HepG2 (cell line): Measurements from ENCODE around the gene TNFSF12. TPM values are rescaled to one million over a fixed set of nuclear protein-coding genes. Genes with fewer than 3 reads are reported as not detected.

Source experiments
- EEA1 ChIP-seq: sonication (generic); formaldehyde crosslinking; IDR thresholded peaks from 2 replicates; pipeline ENCODE4 v1.5.1; 2020; ENCODE audit warnings: mild to moderate bottlenecking, missing genetic modification reagents, borderline replicate concordance
- ETV6 ChIP-seq: sonication (generic); formaldehyde crosslinking; conservative IDR thresholded peaks from 2 replicates; pipeline ENCODE4 v1.4.0; 2020; ENCODE audit warnings: missing genetic modification reagents
- FOSL2 ChIP-seq: sonication (generic); formaldehyde crosslinking; IDR thresholded peaks from 2 replicates; pipeline ENCODE4 v1.4.0; 2020; ENCODE audit warnings: missing genetic modification reagents
- GTF2F1 ChIP-seq: fragments of 150-350 bp; IDR thresholded peaks from 2 replicates; pipeline ENCODE4 v1.6.1; 2014; ENCODE audit warnings: low read length
- HNF4G ChIP-seq, 2 experiments: sonication (generic) in 1 of 2; formaldehyde crosslinking in 1 of 2; IDR thresholded peaks; 2 replicates each; pipeline versions ENCODE4 v1.4.0 to v1.6.1; 2011 to 2020; ENCODE audit warnings: borderline replicate concordance in 2 of 2, low read depth in 2 of 2, mild to moderate bottlenecking in 2 of 2, low read length in 1 of 2, missing genetic modification reagents in 1 of 2, moderate library complexity in 1 of 2
- HOXA7 ChIP-seq: sonication (generic); formaldehyde crosslinking; IDR thresholded peaks from 2 replicates; pipeline ENCODE4 v1.8.1; 2022; ENCODE audit warnings: mild to moderate bottlenecking, missing genetic modification reagents, moderate library complexity
- KDM4B ChIP-seq: sonication (generic); formaldehyde crosslinking; IDR thresholded peaks from 2 replicates; pipeline ENCODE4 v1.4.0; 2020; ENCODE audit warnings: missing genetic modification reagents
- KLF11 ChIP-seq: IDR thresholded peaks from 2 replicates; pipeline ENCODE4 v1.6.1; 2016; ENCODE audit warnings: missing compliant biosample characterization
- MNT ChIP-seq: fragments of 450-650 bp; IDR thresholded peaks from 2 replicates; pipeline ENCODE4 v1.6.1; 2016
- MTA3 ChIP-seq: sonication (generic); formaldehyde crosslinking; IDR thresholded peaks from 2 replicates; pipeline ENCODE4 v1.4.0; 2020; ENCODE audit warnings: missing genetic modification reagents
- NAIF1 ChIP-seq: sonication (generic); formaldehyde crosslinking; IDR thresholded peaks from 2 replicates; pipeline ENCODE4 v1.5.0; 2020; ENCODE audit warnings: mild to moderate bottlenecking, missing genetic modification reagents, borderline replicate concordance
- NFATC3 ChIP-seq: sonication (generic); formaldehyde crosslinking; IDR thresholded peaks from 2 replicates; pipeline ENCODE4 v1.5.1; 2020; ENCODE audit warnings: mild to moderate bottlenecking, missing genetic modification reagents
- PAX8 ChIP-seq: sonication (generic); formaldehyde crosslinking; IDR thresholded peaks from 2 replicates; pipeline ENCODE4 v1.8.0; 2022; ENCODE audit warnings: mild to moderate bottlenecking, missing genetic modification reagents, borderline replicate concordance
- PHF20 ChIP-seq: sonication (generic); formaldehyde crosslinking; IDR thresholded peaks from 2 replicates; pipeline ENCODE4 v1.5.0; 2020; ENCODE audit warnings: mild to moderate bottlenecking, missing genetic modification reagents
- PLSCR1 ChIP-seq: sonication (generic); formaldehyde crosslinking; IDR thresholded peaks from 2 replicates; pipeline ENCODE4 v1.5.0; 2020; ENCODE audit warnings: missing genetic modification reagents, mild to moderate bottlenecking, borderline replicate concordance
- SMAD1 ChIP-seq: sonication (generic); formaldehyde crosslinking; IDR thresholded peaks from 2 replicates; pipeline ENCODE4 v1.4.0; 2020; ENCODE audit warnings: missing genetic modification reagents, low read depth, mild to moderate bottlenecking, borderline replicate concordance
- SNAPC2 ChIP-seq: sonication (generic); formaldehyde crosslinking; IDR thresholded peaks from 2 replicates; pipeline ENCODE4 v1.8.1; 2022; ENCODE audit warnings: mild to moderate bottlenecking, missing genetic modification reagents
- STAT6 ChIP-seq: sonication (generic); formaldehyde crosslinking; IDR thresholded peaks from 2 replicates; pipeline ENCODE4 v1.4.0; 2020; ENCODE audit warnings: missing genetic modification reagents, mild to moderate bottlenecking, borderline replicate concordance
- THYN1 ChIP-seq: sonication (generic); formaldehyde crosslinking; IDR thresholded peaks from 2 replicates; pipeline ENCODE4 v1.8.1; 2023; ENCODE audit warnings: low read depth, mild to moderate bottlenecking, moderate library complexity, missing genetic modification reagents, borderline replicate concordance
- TRIM24 ChIP-seq: sonication (generic); formaldehyde crosslinking; IDR thresholded peaks from 2 replicates; pipeline ENCODE4 v1.8.0; 2022; ENCODE audit warnings: mild to moderate bottlenecking, missing genetic modification reagents
- ZNF33A ChIP-seq: sonication (generic); formaldehyde crosslinking; IDR thresholded peaks from 2 replicates; pipeline ENCODE4 v1.5.1; 2020; ENCODE audit warnings: missing genetic modification reagents, mild to moderate bottlenecking, moderate library complexity, borderline replicate concordance
- ZNF530 ChIP-seq: sonication (generic); formaldehyde crosslinking; IDR thresholded peaks from 2 replicates; pipeline ENCODE4 v1.5.0; 2020; ENCODE audit warnings: low read depth, mild to moderate bottlenecking, missing genetic modification reagents
- ZNF746 ChIP-seq: sonication (generic); formaldehyde crosslinking; IDR thresholded peaks from 2 replicates; pipeline ENCODE4 v1.8.0; 2022; ENCODE audit warnings: mild to moderate bottlenecking, missing genetic modification reagents
- ZNF782 ChIP-seq: sonication (generic); formaldehyde crosslinking; IDR thresholded peaks from 2 replicates; pipeline ENCODE4 v1.4.0; 2020; ENCODE audit warnings: missing genetic modification reagents, mild to moderate bottlenecking, borderline replicate concordance
- ZNF83 ChIP-seq: sonication (generic); formaldehyde crosslinking; IDR thresholded peaks from 2 replicates; pipeline ENCODE4 v1.4.0; 2020; ENCODE audit warnings: missing genetic modification reagents, mild to moderate bottlenecking, borderline replicate concordance
- ZSCAN22 ChIP-seq: sonication (generic); formaldehyde crosslinking; IDR thresholded peaks from 2 replicates; pipeline ENCODE4 v1.4.0; 2020; ENCODE audit warnings: mild to moderate bottlenecking, missing genetic modification reagents
- polyA plus RNA-seq, 8 experiments: library from polyadenylated mRNA; depleted of rRNA in 3 of 8; stranded (reverse) in 7 of 8; unstranded in 1 of 8; fragments of >200 nt; fragmentation: Illumina TruSeq in 4 of 8; extraction: Trizol in 4 of 8; gene quantifications; 2 replicates each; pipeline versions ENCODE4 v1.2.1 to v1.2.3, GENCODE V29; 2011 to 2016; ENCODE audit warnings: low read depth in 4 of 8, missing spikeins in 1 of 8, mixed read lengths in 1 of 8; ENCODE audit not compliant: insufficient read depth in 1 of 8
- total RNA-seq, 5 experiments: library from RNA; depleted of rRNA; stranded (reverse); fragments of >200 nt; fragmentation: Illumina TruSeq; extraction: Trizol; gene quantifications; 2 replicates each; pipeline ENCODE4 v1.2.3, GENCODE V29; 2016; ENCODE audit warnings: low read depth in 1 of 5

The TNFSF12 gene
- total and polyA plus RNA-seq, 2 of the 13 experiments (the other 11 are each of a cell fraction or from before 2014, with no cell fraction given): 0.93 to 7.2 TPM

DNA sequence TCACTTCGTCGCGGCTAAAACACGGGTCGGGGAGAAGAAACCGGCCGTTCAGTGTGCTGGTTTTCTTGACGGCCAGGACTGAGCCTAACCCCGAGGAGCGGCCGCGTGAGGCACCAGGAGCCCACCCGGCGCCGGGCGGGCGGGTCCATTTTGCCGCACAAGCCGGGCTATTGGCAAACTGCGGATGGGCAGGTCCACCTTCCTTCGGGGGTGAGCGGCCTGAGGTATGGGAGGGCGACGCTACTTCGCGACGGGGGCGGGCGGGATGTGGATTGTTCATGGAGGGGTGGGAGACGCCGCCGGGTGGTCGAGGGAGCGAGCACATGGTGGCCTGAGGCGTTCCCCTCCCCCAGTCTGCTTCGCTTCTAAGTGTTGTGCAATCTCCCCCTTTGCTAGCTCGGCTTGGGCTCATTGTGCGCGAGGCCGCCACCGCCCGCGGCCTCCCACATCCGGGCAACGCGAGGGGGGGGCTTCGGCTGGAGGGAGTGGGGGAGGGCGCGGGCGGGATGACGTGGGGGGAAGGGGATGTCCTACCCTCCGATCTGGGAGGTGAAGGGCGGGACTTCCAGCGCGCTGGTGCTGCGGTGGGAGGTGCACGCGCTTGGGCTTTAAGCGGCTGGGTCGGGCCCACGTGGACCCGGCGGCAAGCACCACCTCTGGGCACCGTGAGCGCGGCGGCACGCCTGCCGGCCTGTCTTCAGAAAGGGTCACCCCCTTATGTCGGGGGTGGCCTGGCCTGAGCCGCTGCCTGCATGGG, 24.6 kb downstream of the TNFSF12 start (continued):
- TF ChIP-seq ZNF83 (no peak), KDM4B (peak; percentile 90; the same call in 1 of the 2 replicates), ZNF33A (CRISPR knock-in tag) (no peak), MTA3 (CRISPR knock-in tag) (no peak), STAT6 (CRISPR knock-in tag) (no peak), PHF20 (CRISPR knock-in tag) (0 out of 2 replicates have a peak, but pooled peaks have one; percentile 38), PAX8 (CRISPR knock-in tag) (no peak), HNF4G (IDR thresholded peaks at IDR 0.05; ENCODE audit: borderline replicate concordance, low read depth, low read length) (no peak), HNF4G (CRISPR knock-in tag; IDR thresholded peaks at IDR 0.05; ENCODE audit: borderline replicate concordance, low read depth) (no peak), ZSCAN22 (no peak), SMAD1 (CRISPR knock-in tag) (no peak), EEA1 (no peak; the same call in 1 of the 2 replicates), ETV6 (CRISPR knock-in tag) (no peak), HOXA7 (no peak), SNAPC2 (CRISPR knock-in tag) (no peak), PLSCR1 (no peak), GTF2F1 (no peak), THYN1 (no peak), ZNF530 (CRISPR knock-in tag) (no peak), NFATC3 (CRISPR knock-in tag) (no peak), MNT (peak; percentile 71), TRIM24 (CRISPR knock-in tag) (no peak), NAIF1 (no peak), ZNF782 (CRISPR knock-in tag) (no peak), FOSL2 (CRISPR knock-in tag) (peak; percentile 39; the same call in 1 of the 2 replicates), KLF11 (CRISPR knock-in tag) (no peak; the same call in 1 of the 2 replicates), ZNF746 (CRISPR knock-in tag) (peak; percentile 79)
